SK-N-SH (cell line): ENCODE results near the gene MIS12. TPM values are rescaled to one million over a fixed set of nuclear protein-coding genes. Genes with fewer than 3 reads are reported as not detected.

Experiments
- CTCF ChIA-PET: fragments of 300-600, 350-600 bp; formaldehyde crosslinking; extraction: SDS; loops from one replicate; lab custom pipeline; 2021; lab: Yijun Ruan, JAX
- POLR2A ChIA-PET: fragments of 350-600 bp; sonication (Branson Sonifier 250); formaldehyde crosslinking; extraction: SDS; loops from one replicate; lab custom pipeline; 2020; ENCODE audit warnings: antibody characterized with exemption, inconsistent platforms; lab: Yijun Ruan, JAX
- DNase-seq: peaks from one replicate; pipeline ENCODE4 v3.0.0; 2012
- H2AFZ ChIP-seq: fragments of 200-600 bp; sonication (generic); 2 replicates; pipeline ENCODE4 v1.8.1; 2016; ENCODE audit warnings: antibody characterized with exemption, mild to moderate bottlenecking, low read depth
- H3F3A ChIP-seq: fragments of 200-600 bp; sonication (generic); replicated peaks from 2 replicates; pipeline ENCODE3; 2016; ENCODE audit warnings: antibody characterized with exemption, mild to moderate bottlenecking; ENCODE audit not compliant: insufficient read depth
- H3K27ac ChIP-seq, 2 experiments: fragments of 200-500 bp in 1 of 2; fragments of 200-600 bp in 1 of 2; sonication (Bioruptor generic) in 1 of 2; sonication (generic), shearing (Covaris generic) in 1 of 2; 2 replicates each; pipeline versions ENCODE4 v1.5.1 to v1.6.1; 2014 to 2016; ENCODE audit warnings: low read depth in 2 of 2, inconsistent platforms in 1 of 2, low read length in 1 of 2, mild to moderate bottlenecking in 1 of 2, mixed read lengths in 1 of 2
- H3K27me3 ChIP-seq: fragments of 200-600 bp; sonication (generic), shearing (Covaris generic); 2 replicates; pipeline ENCODE4 v1.6.1; 2016; ENCODE audit warnings: mixed run types; ENCODE audit not compliant: insufficient read depth
- H3K36me3 ChIP-seq, 2 experiments: fragments of 200-500 bp in 1 of 2; fragments of 200-600 bp in 1 of 2; sonication (Bioruptor generic) in 1 of 2; sonication (generic) in 1 of 2; replicated peaks in 1 of 2; 2 replicates each; pipeline versions ENCODE3 to v1.5.1; 2014 to 2016; ENCODE audit warnings: low read length in 1 of 2, mild to moderate bottlenecking in 1 of 2; ENCODE audit not compliant: insufficient read depth in 2 of 2, control insufficient read depth in 1 of 2
- H3K4me1 ChIP-seq, 2 experiments: fragments of 200-500 bp in 1 of 2; fragments of 200-600 bp in 1 of 2; sonication (Bioruptor generic) in 1 of 2; sonication (generic), shearing (Covaris generic) in 1 of 2; 2 replicates each; pipeline versions ENCODE4 v1.5.1 to v1.6.1; 2014 to 2016; ENCODE audit warnings: low read depth in 1 of 2, low read length in 1 of 2, mixed run types in 1 of 2; ENCODE audit not compliant: insufficient read depth in 2 of 2, control insufficient read depth in 1 of 2
- H3K4me2 ChIP-seq: fragments of 200-600 bp; sonication (generic), shearing (Covaris generic); 2 replicates; pipeline ENCODE4 v1.6.1; 2017; ENCODE audit warnings: mixed run types
- H3K4me3 ChIP-seq, 2 experiments: fragments of 200-500 bp in 1 of 2; fragments of 200-600 bp in 1 of 2; sonication (Bioruptor generic) in 1 of 2; sonication (generic), shearing (Covaris generic) in 1 of 2; 2 replicates each; pipeline versions ENCODE4 v1.5.1 to v1.8.1; 2014 to 2016; ENCODE audit warnings: low read depth in 2 of 2, inconsistent platforms in 1 of 2, low read length in 1 of 2, mild to moderate bottlenecking in 1 of 2, mixed read lengths in 1 of 2, moderate library complexity in 1 of 2
- H3K79me2 ChIP-seq: fragments of 200-600 bp; sonication (generic); 2 replicates; pipeline ENCODE4 v1.8.1; 2017; ENCODE audit warnings: mild to moderate bottlenecking; ENCODE audit not compliant: insufficient read depth
- H3K9ac ChIP-seq: fragments of 200-600 bp; sonication (generic); 2 replicates; pipeline ENCODE4 v1.6.1; 2017; ENCODE audit warnings: mixed run types
- H3K9me2 ChIP-seq: fragments of 200-600 bp; sonication (generic); 2 replicates; pipeline ENCODE4 v1.6.1; 2017; ENCODE audit warnings: mixed run types
- H3K9me3 ChIP-seq: fragments of 200-600 bp; sonication (generic); 2 replicates; pipeline ENCODE4 v1.6.1; 2017; ENCODE audit warnings: mixed run types, mild to moderate bottlenecking, moderate library complexity
- H4K20me1 ChIP-seq: fragments of 200-600 bp; sonication (generic); 2 replicates; pipeline ENCODE4 v1.6.1; 2017; ENCODE audit warnings: mild to moderate bottlenecking, mixed run types; ENCODE audit not compliant: insufficient read depth
- CHD2 ChIP-seq: fragments of 150-350 bp; IDR thresholded peaks from 2 replicates; pipeline ENCODE4 v1.6.1; 2018; ENCODE audit warnings: low read length; ENCODE audit not compliant: partially characterized antibody
- EP300 ChIP-seq, 2 experiments: IDR thresholded peaks; 2 replicates each; pipeline versions ENCODE4 v1.4.0 to v1.6.1; 2012; ENCODE audit warnings: borderline replicate concordance in 1 of 2, low read depth in 1 of 2, low read length in 1 of 2
- EZH2phosphoT487 ChIP-seq: fragments of 200-600 bp; sonication (generic); IDR thresholded peaks from 2 replicates; pipeline ENCODE4 v1.6.1; 2017; ENCODE audit warnings: low read depth, mixed run types, mild to moderate bottlenecking, antibody characterized with exemption, moderate library complexity, borderline replicate concordance
- FOSL2 ChIP-seq: IDR thresholded peaks from 2 replicates; pipeline ENCODE4 v1.4.0; 2012; ENCODE audit warnings: low read depth, mild to moderate bottlenecking, moderate library complexity, borderline replicate concordance
- FOXM1 ChIP-seq: IDR thresholded peaks from 2 replicates; pipeline ENCODE4 v1.4.0; 2012; ENCODE audit warnings: low read depth, mild to moderate bottlenecking
- GABPA ChIP-seq: IDR thresholded peaks from 2 replicates; pipeline ENCODE4 v1.4.0; 2012; ENCODE audit warnings: low read depth, mild to moderate bottlenecking
- IRF3 ChIP-seq: fragments of 150-350 bp; IDR thresholded peaks from 2 replicates; pipeline ENCODE4 v1.6.1; 2016; ENCODE audit warnings: mild to moderate bottlenecking, low read depth, low read length
- MAX ChIP-seq: IDR thresholded peaks from 2 replicates; pipeline ENCODE4 v1.4.0; 2012; ENCODE audit warnings: low read depth
- MEF2A ChIP-seq: IDR thresholded peaks from 2 replicates; pipeline ENCODE4 v1.4.0; 2012; ENCODE audit warnings: low read depth, borderline replicate concordance
- MXI1 ChIP-seq: IDR thresholded peaks from 2 replicates; pipeline ENCODE4 v1.6.1; 2012; ENCODE audit warnings: mild to moderate bottlenecking, low read depth, low read length, improper control_type of control experiment
- NFIC ChIP-seq: IDR thresholded peaks from 2 replicates; pipeline ENCODE4 v1.4.0; 2012; ENCODE audit warnings: borderline replicate concordance
- RFX5 ChIP-seq: IDR thresholded peaks from 2 replicates; pipeline ENCODE4 v1.6.1; 2012; ENCODE audit warnings: mild to moderate bottlenecking, improper control_type of control experiment, low read length
- RXRA ChIP-seq: IDR thresholded peaks from 2 replicates; pipeline ENCODE4 v1.4.0; 2012; ENCODE audit warnings: low read depth, mild to moderate bottlenecking, borderline replicate concordance
- SMC3 ChIP-seq: IDR thresholded peaks from 2 replicates; pipeline ENCODE4 v1.6.1; 2012; ENCODE audit warnings: low read depth, low read length, improper control_type of control experiment
- TAF1 ChIP-seq: IDR thresholded peaks from 2 replicates; pipeline ENCODE4 v1.6.1; 2012; ENCODE audit warnings: low read depth, mild to moderate bottlenecking, low read length, moderate library complexity, borderline replicate concordance
- TCF12 ChIP-seq: IDR thresholded peaks from 2 replicates; pipeline ENCODE4 v1.4.0; 2012
- ZBTB33 ChIP-seq: IDR thresholded peaks from 2 replicates; pipeline ENCODE4 v1.4.0; 2012; ENCODE audit warnings: low read depth, borderline replicate concordance
- WGBS: methylation state at CpG from one replicate; pipeline ENCODE4 v1.1.6; 2017; ENCODE audit warnings: low lambda C conversion rate; 5-methylcytosine and 5-hydroxymethylcytosine counted together
- polyA plus RNA-seq, 3 experiments: library from polyadenylated mRNA; depleted of rRNA; stranded (reverse); fragments of >200 nt; gene quantifications; 2 replicates each; pipeline ENCODE4 v1.2.3, GENCODE V29; 2012
- TF ChIP-seq, protein P1 (sequence below): fragments of 150-350 bp; IDR thresholded peaks from 2 replicates; pipeline ENCODE4 v1.6.1; 2017; ENCODE audit warnings: antibody characterized with exemption, low read length, low read depth, borderline replicate concordance

MIS12 gene
- polyA plus RNA-seq, 1 of the 3 experiments (the other 2 are of a cell fraction) = 9.3 TPM

- TF ChIP-seq RFX5 (no peak), TCF12 (no peak), FOSL2 (no peak), IRF3 (no peak), TAF1 (no peak), EP300 (IDR thresholded peaks at IDR 0.05; ENCODE audit: borderline replicate concordance in 1 of 2, low read depth in 1 of 2, low read length in 1 of 2) (no peak), MAX (no peak), GABPA (no peak)
Observed at GRCh38 chr17:5439446-5439764, 47.0 kb upstream of the MIS12 start (continued).

DNA sequence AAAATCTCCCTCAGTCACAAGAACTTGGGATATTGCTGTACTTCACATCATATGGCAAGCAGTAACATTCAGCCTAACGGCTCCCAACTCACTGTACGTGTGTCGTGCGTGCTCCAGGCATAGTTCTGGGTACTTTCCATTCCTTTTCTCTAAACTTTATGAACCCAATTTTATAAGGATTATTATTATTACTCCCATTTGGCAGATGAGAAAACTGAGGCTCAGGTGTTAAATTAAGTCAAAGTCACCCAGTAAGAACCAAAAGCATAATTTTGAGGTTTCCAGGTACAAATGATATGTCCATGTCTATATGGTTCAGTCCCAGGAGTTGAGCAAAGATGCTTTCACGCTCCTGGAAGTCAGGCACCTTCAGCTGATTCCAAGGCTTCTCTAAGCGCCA lies 42.6 kb upstream of the MIS12 start:
- Histone ChIP-seq H3K79me2 (peaks cover 2% of the 10 kb centered on the region), H3K4me2 (no peak overlapping the region), H3K36me3 (peaks cover 41 to 53% of the 10 kb centered on the region in 2 experiments), H3K4me1 (peaks cover 0 to 6% of the 10 kb centered on the region in 2 experiments; a peak in 3 of 4 replicates), H3K27ac (no peak overlapping the region), H3K9ac (no peak overlapping the region), H3K4me3 (no peak overlapping the region), H4K20me1 (no peaks in the 10 kb centered on the region), H3F3A (peaks cover 13% of the 10 kb centered on the region), H2AFZ (no peak overlapping the region), H3K9me3 (no peaks in the 10 kb centered on the region), H3K9me2 (no peaks in the 10 kb centered on the region), H3K27me3 (no peaks in the 10 kb centered on the region)
- TF ChIP-seq MEF2A = no peak
- no peak for TF ChIP-seq MAX
- TF ChIP-seq TCF12 = no peak
- TF ChIP-seq RXRA = no peak
- TF ChIP-seq EZH2phosphoT487 = no peak
- no peak for TF ChIP-seq FOXM1
- TF ChIP-seq, protein P1, sequence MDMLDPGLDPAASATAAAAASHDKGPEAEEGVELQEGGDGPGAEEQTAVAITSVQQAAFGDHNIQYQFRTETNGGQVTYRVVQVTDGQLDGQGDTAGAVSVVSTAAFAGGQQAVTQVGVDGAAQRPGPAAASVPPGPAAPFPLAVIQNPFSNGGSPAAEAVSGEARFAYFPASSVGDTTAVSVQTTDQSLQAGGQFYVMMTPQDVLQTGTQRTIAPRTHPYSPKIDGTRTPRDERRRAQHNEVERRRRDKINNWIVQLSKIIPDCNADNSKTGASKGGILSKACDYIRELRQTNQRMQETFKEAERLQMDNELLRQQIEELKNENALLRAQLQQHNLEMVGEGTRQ = no peak
- TF ChIP-seq ZBTB33 = no peak
- no peak for TF ChIP-seq SMC3
- TF ChIP-seq NFIC = no peak
- no peak for TF ChIP-seq MXI1
- TF ChIP-seq CHD2 = no peak
- ChIA-PET CTCF (interaction anchor here (0.9 to 1.7 kb wide), 2 partner anchors 14 to 194 kb away, joined by 3 to 4 read pairs; no protein-coding TSS in a partner anchor), POLR2A (no interaction called here)
- over 99% methylated on average over 6 of the region's 6 CpGs for WGBS
- DNase-seq = no peak
